Measurements from ENCODE around the gene DDX25.

The DDX25 gene

DNA sequence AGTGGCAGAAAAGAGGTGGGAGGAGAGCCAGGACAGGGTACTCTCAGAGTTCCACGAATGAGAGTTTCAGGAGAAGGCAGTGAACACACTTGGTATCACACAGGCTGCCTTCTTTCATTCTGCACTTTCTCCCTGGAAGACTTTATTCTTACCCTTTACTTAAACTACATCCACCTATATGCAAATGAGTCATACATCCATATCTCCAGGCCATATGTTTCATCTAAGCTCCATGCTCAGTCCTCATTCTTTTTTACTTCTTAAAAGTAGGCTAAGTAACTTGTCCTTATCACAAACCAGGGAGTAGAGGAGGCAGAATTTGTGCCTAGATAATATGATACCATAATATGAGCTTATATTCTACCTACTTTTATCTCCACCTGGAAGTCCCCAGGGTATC lies 23.0 kb upstream of the DDX25 start:
- no peaks in the 10 kb centered on the region for H3K27me3 ChIP-seq (ENCODE audit: control insufficient read depth in 1 of 2, insufficient read depth in 2 of 2, low read length in 2 of 2)
- H3K36me3 ChIP-seq (ENCODE audit: control insufficient read depth in 1 of 2, insufficient read depth in 2 of 2, low read length in 2 of 2) = no peaks in the 10 kb centered on the region
- H3K4me3 ChIP-seq (ENCODE audit: low read depth in 1 of 2, low read length in 2 of 2) = no peak overlapping the region
- no peaks in the 10 kb centered on the region for H3K9me3 ChIP-seq (ENCODE audit: control insufficient read depth in 1 of 2, low read length in 2 of 2)
- H3K4me1 ChIP-seq (ENCODE audit: control insufficient read depth in 1 of 2, insufficient read depth in 2 of 2, low read length in 2 of 2) = no peaks in the 10 kb centered on the region
- H3K9ac ChIP-seq (ENCODE audit: low read depth in 1 of 2, low read length in 2 of 2) = no peak overlapping the region
- H3K27ac ChIP-seq (ENCODE audit: low read depth, low read length) = no peak overlapping the region

DNA sequence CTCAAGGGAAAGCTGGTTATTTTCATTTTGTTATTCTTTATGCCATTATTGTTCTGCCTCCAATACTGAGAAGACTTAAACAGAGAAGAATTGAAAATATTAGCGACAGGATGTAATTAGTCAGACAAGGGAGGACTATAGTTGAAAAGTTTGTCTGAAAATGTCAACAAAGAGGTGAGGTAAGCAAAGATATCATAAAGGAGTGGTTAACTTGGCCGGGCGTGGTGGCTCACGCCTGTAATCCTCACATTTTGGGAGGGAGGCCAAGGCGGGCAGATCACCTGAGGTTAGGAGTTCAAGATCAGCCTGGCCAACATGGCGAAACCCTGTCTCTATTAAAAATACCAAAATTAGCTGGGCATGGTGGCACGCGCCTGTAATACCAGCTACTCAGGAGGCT lies 20.9 kb upstream of the DDX25 start:
- H3K4me3 ChIP-seq (ENCODE audit: low read depth in 1 of 2, low read length in 2 of 2) = no peak overlapping the region
- no peak overlapping the region for H3K9ac ChIP-seq (ENCODE audit: low read depth in 1 of 2, low read length in 2 of 2)
- no peaks in the 10 kb centered on the region for H3K9me3 ChIP-seq (ENCODE audit: control insufficient read depth in 1 of 2, low read length in 2 of 2)
- H3K36me3 ChIP-seq (ENCODE audit: control insufficient read depth in 1 of 2, insufficient read depth in 2 of 2, low read length in 2 of 2) = no peaks in the 10 kb centered on the region
- H3K27ac ChIP-seq (ENCODE audit: low read depth, low read length) = no peak overlapping the region
- no peaks in the 10 kb centered on the region for H3K27me3 ChIP-seq (ENCODE audit: control insufficient read depth in 1 of 2, insufficient read depth in 2 of 2, low read length in 2 of 2)
- H3K4me1 ChIP-seq (ENCODE audit: control insufficient read depth in 1 of 2, insufficient read depth in 2 of 2, low read length in 2 of 2) = peaks cover 0 to 5% of the 10 kb centered on the region in 2 donors

DNA sequence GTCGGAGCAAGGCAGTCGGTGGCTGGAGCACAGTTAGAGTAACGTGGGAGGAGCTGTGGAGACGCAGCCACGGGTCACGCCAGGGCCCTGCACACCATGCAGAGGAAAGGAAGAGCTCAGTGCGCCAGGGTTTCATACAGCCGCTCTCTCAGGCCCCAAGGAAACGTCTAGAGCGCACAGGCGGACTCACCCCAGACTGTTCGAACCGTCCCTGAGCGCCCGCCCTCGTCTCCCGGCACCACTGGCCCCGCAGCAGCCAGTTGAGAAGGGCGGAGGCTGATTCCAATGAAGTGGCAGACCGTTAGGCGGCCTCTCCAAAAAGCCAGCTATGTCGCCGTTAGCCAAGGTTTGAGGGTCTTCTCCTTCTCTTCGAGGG lies 17.3 kb upstream of the DDX25 start:
- H3K27me3 ChIP-seq (ENCODE audit: control insufficient read depth in 1 of 2, insufficient read depth in 2 of 2, low read length in 2 of 2) = no peaks in the 10 kb centered on the region
- H3K36me3 ChIP-seq (ENCODE audit: control insufficient read depth in 1 of 2, insufficient read depth in 2 of 2, low read length in 2 of 2) = no peaks in the 10 kb centered on the region
- peak overlapping the region; percentile 46 for H3K27ac ChIP-seq (ENCODE audit: low read depth, low read length)
- H3K9me3 ChIP-seq (ENCODE audit: control insufficient read depth in 1 of 2, low read length in 2 of 2) = no peaks in the 10 kb centered on the region
- H3K4me3 ChIP-seq (ENCODE audit: low read depth in 1 of 2, low read length in 2 of 2) = peak overlapping the region; percentile 81 to 96
- peak overlapping the region; percentile 77 to 85 for H3K9ac ChIP-seq (ENCODE audit: low read depth in 1 of 2, low read length in 2 of 2)
- H3K4me1 ChIP-seq (ENCODE audit: control insufficient read depth in 1 of 2, insufficient read depth in 2 of 2, low read length in 2 of 2) = peaks cover 0 to 15% of the 10 kb centered on the region in 2 donors

DNA sequence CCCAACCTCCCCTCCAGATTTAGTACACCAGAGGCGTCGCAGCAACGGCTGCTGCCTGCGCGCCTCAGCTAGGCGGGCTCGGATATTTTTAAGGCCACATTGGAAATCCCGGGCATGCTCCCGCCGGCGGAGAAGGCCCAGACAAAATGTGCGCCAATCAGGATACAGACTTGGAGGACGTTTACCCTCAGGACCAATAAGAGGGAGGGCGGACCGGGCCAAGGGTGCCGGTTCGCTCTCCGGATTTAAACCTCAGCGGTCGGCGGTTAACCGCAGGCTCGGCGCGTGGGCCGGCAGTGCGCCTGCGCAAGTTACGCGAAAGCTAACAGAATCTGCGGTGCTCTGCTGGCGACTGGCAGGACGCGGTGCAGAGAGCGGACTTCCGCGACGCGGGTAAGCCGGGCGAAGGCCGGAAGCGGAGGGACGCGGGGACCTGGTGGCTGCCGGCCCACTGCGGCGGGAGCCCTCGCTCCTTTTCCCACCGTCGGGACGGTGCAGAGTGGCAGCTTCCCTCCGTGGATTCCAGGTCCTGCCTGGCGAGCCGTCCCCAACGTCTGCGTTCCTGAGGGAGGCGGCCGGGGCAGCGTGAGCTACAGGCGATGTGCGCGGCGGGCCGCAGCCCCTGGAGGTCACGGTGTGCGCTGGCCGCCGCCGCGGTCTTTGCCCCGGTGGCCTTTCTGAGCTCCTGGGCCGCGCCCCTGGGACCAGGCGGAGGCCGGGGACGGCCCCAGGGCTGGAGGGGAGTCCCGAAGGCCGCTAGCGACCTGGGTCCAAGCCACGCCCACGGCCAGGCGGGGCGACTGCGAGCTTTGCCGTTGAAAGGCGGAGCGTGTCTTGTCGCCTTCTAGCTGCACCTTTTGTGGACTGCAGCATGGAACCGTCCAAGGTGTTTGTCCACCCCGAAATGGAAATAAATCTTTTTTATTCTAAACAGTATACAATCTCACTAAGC lies 16.7 kb upstream of the DDX25 start, which contains the start of gene HYLS1:
HYLS1 (plus strand) TSS at position 296 of the 952 bp plus-strand sequence. CDS start 11,701 bp downstream, outside the sequence.
- H3K9me3 ChIP-seq (ENCODE audit: control insufficient read depth in 1 of 2, low read length in 2 of 2) = no peaks in the 10 kb centered on the region
- H3K4me1 ChIP-seq (ENCODE audit: control insufficient read depth in 1 of 2, insufficient read depth in 2 of 2, low read length in 2 of 2) = peaks cover 4 to 15% of the 10 kb centered on the region in 2 donors
- peak within 1 kb of the TSS; percentile 81 to 96 for H3K4me3 ChIP-seq (ENCODE audit: low read depth in 1 of 2, low read length in 2 of 2)
- peaks cover 0 to 2% of the 10 kb centered on the region in 2 donors for H3K36me3 ChIP-seq (ENCODE audit: control insufficient read depth in 1 of 2, insufficient read depth in 2 of 2, low read length in 2 of 2)
- peak within 1 kb of the TSS; percentile 77 to 85 for H3K9ac ChIP-seq (ENCODE audit: low read depth in 1 of 2, low read length in 2 of 2)
- peak within 1 kb of the TSS; percentile 85 for H3K27ac ChIP-seq (ENCODE audit: low read depth, low read length)
- no peaks in the 10 kb centered on the region for H3K27me3 ChIP-seq (ENCODE audit: control insufficient read depth in 1 of 2, insufficient read depth in 2 of 2, low read length in 2 of 2)

DNA sequence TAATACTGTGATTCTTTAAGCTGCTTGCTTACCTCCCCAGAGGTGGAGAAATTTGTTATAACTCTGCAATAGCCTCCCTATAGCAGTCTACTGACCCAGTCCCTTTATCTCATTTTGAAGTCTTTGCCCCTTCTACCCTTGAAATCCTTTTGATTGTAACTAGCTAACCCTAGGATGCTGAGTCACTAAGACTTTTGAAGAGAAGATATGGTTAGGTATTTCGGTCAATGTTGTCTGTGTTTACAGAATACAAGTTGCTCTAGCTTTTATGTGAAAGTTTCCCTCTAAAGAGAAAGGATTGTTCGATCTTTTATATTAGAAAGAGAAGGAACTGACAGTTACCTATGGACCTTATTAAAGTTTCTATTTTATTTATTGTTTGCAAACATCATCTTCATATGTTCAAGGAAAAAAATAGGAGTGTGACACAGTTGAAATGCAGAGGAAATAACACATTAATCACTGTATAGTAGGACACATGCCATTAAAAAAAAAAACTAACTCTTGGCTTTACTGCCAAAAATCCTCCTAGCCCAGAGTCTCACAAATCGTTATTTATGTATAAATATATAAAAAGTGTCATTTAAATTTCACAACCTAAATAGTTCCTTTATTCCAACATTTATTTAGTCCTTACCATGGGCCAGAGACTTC lies 13.7 kb upstream of the DDX25 start:
- Histone ChIP-seq H3K27me3 (ENCODE audit: control insufficient read depth in 1 of 2, insufficient read depth in 2 of 2, low read length in 2 of 2) (no peaks in the 10 kb centered on the region), H3K36me3 (ENCODE audit: control insufficient read depth in 1 of 2, insufficient read depth in 2 of 2, low read length in 2 of 2) (peaks cover 12 to 21% of the 10 kb centered on the region in 2 donors), H3K9ac (ENCODE audit: low read depth in 1 of 2, low read length in 2 of 2) (no peak overlapping the region), H3K4me3 (ENCODE audit: low read depth in 1 of 2, low read length in 2 of 2) (no peak overlapping the region), H3K4me1 (ENCODE audit: control insufficient read depth in 1 of 2, insufficient read depth in 2 of 2, low read length in 2 of 2) (peaks cover 9 to 15% of the 10 kb centered on the region in 2 donors), H3K9me3 (ENCODE audit: control insufficient read depth in 1 of 2, low read length in 2 of 2) (no peaks in the 10 kb centered on the region), H3K27ac (ENCODE audit: low read depth, low read length) (no peak overlapping the region)

DNA sequence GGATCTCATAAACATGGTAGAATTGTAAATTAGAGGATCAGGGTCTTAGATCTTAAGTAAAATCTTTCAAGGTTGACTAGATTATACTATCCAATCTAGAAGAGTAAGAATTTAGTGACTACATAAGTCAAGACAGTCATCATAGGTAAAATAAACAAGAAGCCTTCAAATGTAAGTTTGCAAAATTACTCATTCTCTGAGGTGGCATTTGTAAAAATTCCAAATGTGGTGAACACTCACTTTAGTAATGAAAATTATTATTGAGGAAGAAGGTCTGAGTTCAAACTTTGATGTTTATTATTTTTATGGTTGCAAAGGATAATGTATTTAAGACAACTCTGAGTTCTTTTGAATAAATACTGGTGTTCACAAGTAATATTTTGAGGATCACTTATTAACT lies 12.2 kb upstream of the DDX25 start:
- H3K27ac ChIP-seq (ENCODE audit: low read depth, low read length) = no peak overlapping the region
- no peaks in the 10 kb centered on the region for H3K27me3 ChIP-seq (ENCODE audit: control insufficient read depth in 1 of 2, insufficient read depth in 2 of 2, low read length in 2 of 2)
- H3K4me1 ChIP-seq (ENCODE audit: control insufficient read depth in 1 of 2, insufficient read depth in 2 of 2, low read length in 2 of 2) = peaks cover 12 to 14% of the 10 kb centered on the region in 2 donors
- no peaks in the 10 kb centered on the region for H3K9me3 ChIP-seq (ENCODE audit: control insufficient read depth in 1 of 2, low read length in 2 of 2)
- no peak overlapping the region for H3K4me3 ChIP-seq (ENCODE audit: low read depth in 1 of 2, low read length in 2 of 2)
- peaks cover 16 to 24% of the 10 kb centered on the region in 2 donors for H3K36me3 ChIP-seq (ENCODE audit: control insufficient read depth in 1 of 2, insufficient read depth in 2 of 2, low read length in 2 of 2)
- no peak overlapping the region for H3K9ac ChIP-seq (ENCODE audit: low read depth in 1 of 2, low read length in 2 of 2)

DNA sequence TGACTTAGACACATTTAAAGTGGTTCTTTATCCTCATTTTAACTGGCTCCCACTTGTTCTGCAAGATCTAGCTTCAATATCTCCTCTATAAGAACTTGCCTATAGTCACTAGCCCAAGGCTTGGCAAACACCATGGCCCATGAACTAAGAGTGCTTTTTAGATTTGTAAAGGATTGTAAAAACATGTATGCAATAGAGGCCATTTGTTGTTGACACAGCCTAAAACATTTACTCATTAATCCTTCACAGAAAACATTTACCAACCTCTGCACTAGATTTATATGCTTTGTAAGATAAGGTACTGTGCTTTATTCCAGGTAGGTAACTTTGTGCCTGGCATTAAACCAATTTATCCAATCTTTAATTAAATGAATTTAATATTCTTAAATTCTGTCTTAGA lies 11.3 kb upstream of the DDX25 start:
- Histone ChIP-seq H3K27ac (ENCODE audit: low read depth, low read length) (no peak overlapping the region), H3K4me3 (ENCODE audit: low read depth in 1 of 2, low read length in 2 of 2) (no peak overlapping the region), H3K9ac (ENCODE audit: low read depth in 1 of 2, low read length in 2 of 2) (no peak overlapping the region), H3K9me3 (ENCODE audit: control insufficient read depth in 1 of 2, low read length in 2 of 2) (no peaks in the 10 kb centered on the region), H3K36me3 (ENCODE audit: control insufficient read depth in 1 of 2, insufficient read depth in 2 of 2, low read length in 2 of 2) (peaks cover 16 to 24% of the 10 kb centered on the region in 2 donors), H3K4me1 (ENCODE audit: control insufficient read depth in 1 of 2, insufficient read depth in 2 of 2, low read length in 2 of 2) (peaks cover 10 to 15% of the 10 kb centered on the region in 2 donors), H3K27me3 (ENCODE audit: control insufficient read depth in 1 of 2, insufficient read depth in 2 of 2, low read length in 2 of 2) (no peaks in the 10 kb centered on the region)

DNA sequence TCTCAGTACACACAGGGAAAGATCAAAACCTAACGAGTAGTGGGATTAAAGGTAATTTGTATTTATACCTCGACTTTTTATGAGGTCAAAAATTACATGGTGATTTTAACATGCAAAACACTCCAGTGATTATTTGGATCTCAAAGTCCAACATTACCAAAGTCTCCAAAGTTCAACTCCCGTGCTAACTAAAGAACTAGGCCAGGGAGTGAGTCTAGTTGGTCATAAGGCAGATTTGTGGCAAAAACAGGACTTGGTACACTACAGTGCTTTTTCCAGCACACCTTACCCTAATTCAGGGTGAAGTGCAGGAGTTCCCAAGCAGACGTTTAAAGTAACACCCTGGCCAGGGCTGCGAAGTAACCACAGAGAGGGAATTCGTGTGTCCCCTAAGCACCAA lies 2.4 kb upstream of the DDX25 start:
- peaks cover 11 to 17% of the 10 kb centered on the region in 2 donors for H3K4me1 ChIP-seq (ENCODE audit: control insufficient read depth in 1 of 2, insufficient read depth in 2 of 2, low read length in 2 of 2)
- H3K9ac ChIP-seq (ENCODE audit: low read depth in 1 of 2, low read length in 2 of 2) = no peak overlapping the region
- no peak overlapping the region for H3K27ac ChIP-seq (ENCODE audit: low read depth, low read length)
- H3K4me3 ChIP-seq (ENCODE audit: low read depth in 1 of 2, low read length in 2 of 2) = no peak overlapping the region
- H3K9me3 ChIP-seq (ENCODE audit: control insufficient read depth in 1 of 2, low read length in 2 of 2) = no peaks in the 10 kb centered on the region
- peaks cover 17 to 22% of the 10 kb centered on the region in 2 donors for H3K27me3 ChIP-seq (ENCODE audit: control insufficient read depth in 1 of 2, insufficient read depth in 2 of 2, low read length in 2 of 2)
- H3K36me3 ChIP-seq (ENCODE audit: control insufficient read depth in 1 of 2, insufficient read depth in 2 of 2, low read length in 2 of 2) = peaks cover 0 to 9% of the 10 kb centered on the region in 2 donors

DNA sequence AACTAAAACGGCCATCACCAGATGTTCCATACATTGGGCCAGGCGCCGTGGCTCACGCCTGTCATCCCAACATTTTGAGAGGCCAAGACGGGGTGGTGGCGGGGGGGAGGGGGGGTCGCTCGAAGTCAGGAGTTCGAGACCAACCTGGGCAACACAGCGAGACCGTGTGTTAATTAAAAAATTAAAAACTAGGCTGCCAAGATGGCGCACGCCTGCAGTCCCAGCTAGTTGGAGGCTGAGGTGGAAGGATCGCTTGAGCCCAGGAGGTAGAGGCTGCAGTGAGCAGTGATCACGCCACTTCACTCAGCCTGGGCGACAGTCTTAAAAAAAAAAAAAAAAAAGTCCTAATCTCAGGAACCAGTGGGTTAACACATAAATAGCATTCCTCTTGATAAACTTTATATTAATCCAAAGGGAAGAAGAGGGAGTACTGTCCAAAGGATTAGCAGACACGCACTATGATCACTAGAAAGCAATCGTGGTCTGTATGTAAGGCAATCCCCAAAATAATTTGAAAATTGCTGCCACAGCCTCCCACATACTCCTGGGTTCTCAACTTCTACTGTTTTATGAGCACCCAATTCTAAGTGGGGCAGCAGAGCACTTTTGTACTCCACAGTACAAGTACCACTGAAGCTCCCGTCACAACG lies 1.9 kb upstream of the DDX25 start:
- Histone ChIP-seq H3K9me3 (ENCODE audit: control insufficient read depth in 1 of 2, low read length in 2 of 2) (no peaks in the 10 kb centered on the region), H3K4me3 (ENCODE audit: low read depth in 1 of 2, low read length in 2 of 2) (peak overlapping the region; percentile 90 to 95), H3K9ac (ENCODE audit: low read depth in 1 of 2, low read length in 2 of 2) (peak overlapping the region; percentile 83 to 87), H3K36me3 (ENCODE audit: control insufficient read depth in 1 of 2, insufficient read depth in 2 of 2, low read length in 2 of 2) (peaks cover 0 to 9% of the 10 kb centered on the region in 2 donors), H3K27me3 (ENCODE audit: control insufficient read depth in 1 of 2, insufficient read depth in 2 of 2, low read length in 2 of 2) (peaks cover 17 to 22% of the 10 kb centered on the region in 2 donors), H3K27ac (ENCODE audit: low read depth, low read length) (no peak overlapping the region), H3K4me1 (ENCODE audit: control insufficient read depth in 1 of 2, insufficient read depth in 2 of 2, low read length in 2 of 2) (peaks cover 9 to 17% of the 10 kb centered on the region in 2 donors)

Data from duodenal mucosa (tissue), 2 donors.